Kidney (tissue), 14 donors: ENCODE measurements around the gene ARHGAP26. TPM values are rescaled to one million over a fixed set of nuclear protein-coding genes. Genes with fewer than 3 reads are reported as not detected.

Experiments
- DNase-seq, 5 donors: peaks; one replicate each; pipeline ENCODE4 v3.0.0-alpha.2; 2013 to 2020
- FAIRE-seq: peaks from 2 replicates; lab custom pipeline; 2012; peaks lifted over from hg19 to GRCh38; lab: Jason Lieb, UNC
- H3K27ac ChIP-seq, 2 donors: one replicate each; pipeline ENCODE4 v1.7.0; 2013; ENCODE audit warnings: low read depth in 2 of 2, low read length in 2 of 2, inconsistent platforms in 1 of 2
- H3K27me3 ChIP-seq: one replicate; pipeline ENCODE4 v1.7.1; 2013; ENCODE audit warnings: low read length, inconsistent platforms; ENCODE audit not compliant: control insufficient read depth, insufficient read depth
- H3K36me3 ChIP-seq, 3 donors: one replicate each; pipeline versions ENCODE4 v1.7.0 to v1.7.1; 2013; ENCODE audit warnings: low read length in 3 of 3, control low read depth in 1 of 3, inconsistent platforms in 1 of 3; ENCODE audit not compliant: insufficient read depth in 3 of 3, control insufficient read depth in 2 of 3
- H3K4me1 ChIP-seq, 3 donors: one replicate each; pipeline versions ENCODE4 v1.7.0 to v1.7.1; 2013; ENCODE audit warnings: low read length in 3 of 3, inconsistent platforms in 1 of 3, low read depth in 1 of 3; ENCODE audit not compliant: control insufficient read depth in 2 of 3, insufficient read depth in 2 of 3
- H3K4me3 ChIP-seq, 3 donors: one replicate each; pipeline versions ENCODE4 v1.7.0 to v1.8.1; 2013; ENCODE audit warnings: low read length in 3 of 3, control low read depth in 1 of 3, inconsistent platforms in 1 of 3
- H3K9ac ChIP-seq, 3 donors: one replicate each; pipeline versions ENCODE4 v1.7.0 to v1.7.1; 2013; ENCODE audit warnings: low read length in 3 of 3, control low read depth in 1 of 3, inconsistent platforms in 1 of 3
- H3K9me3 ChIP-seq, 3 donors: one replicate each; pipeline versions ENCODE4 v1.7.0 to v1.7.1; 2013; ENCODE audit warnings: low read length in 3 of 3, control low read depth in 1 of 3, inconsistent platforms in 1 of 3; ENCODE audit not compliant: control insufficient read depth in 2 of 3, insufficient read depth in 1 of 3
- intact Hi-C: fragments of 100-400 bp; cut with DNase I; formaldehyde crosslinking; loops from one replicate; pipeline ENCODE4 v1.11.1; 2022
- polyA plus RNA-seq: library from polyadenylated mRNA; stranded (reverse); fragments of 350-450 nt; fragmentation: Illumina TruSeq; extraction: RNeasy Lipid Tissue Mini Kit (QIAGEN cat#74804); gene quantifications from one replicate; pipeline ENCODE4 v1.2.3, GENCODE V29; 2014; ENCODE audit warnings: low read depth, low replicate concordance; ENCODE audit not compliant: insufficient read depth
- total RNA-seq: library from RNA; stranded (reverse); fragmentation: NEBNext Ultra II Directional; extraction: Animal tissue kit (Norgen Biotek cat#: 25700); gene quantifications from one replicate; pipeline ENCODE4 v1.2.1, GENCODE V29; 2021
- TF ChIP-seq, protein P1 (sequence below): IDR thresholded peaks from 3 replicates; pipeline ENCODE4 v1.5.1; 2012; ENCODE audit warnings: mild to moderate bottlenecking, moderate library complexity, borderline replicate concordance; ENCODE audit not compliant: insufficient read depth; ENCODE audit errors: extremely low read depth
- donor health status: control.
- donor health status: control.
- donor health status: control.
- donor health status: control.
- donor health status: control.
- donor health status: DM: yes; HTN: yes; CAD: no.
- donor health status: Normal renal cell carcinoma (clear cell type).

The ARHGAP26 gene
- total and polyA plus RNA-seq, 2 donors from 2014 or later, result 2.5 to 85.7 TPM

DNA sequence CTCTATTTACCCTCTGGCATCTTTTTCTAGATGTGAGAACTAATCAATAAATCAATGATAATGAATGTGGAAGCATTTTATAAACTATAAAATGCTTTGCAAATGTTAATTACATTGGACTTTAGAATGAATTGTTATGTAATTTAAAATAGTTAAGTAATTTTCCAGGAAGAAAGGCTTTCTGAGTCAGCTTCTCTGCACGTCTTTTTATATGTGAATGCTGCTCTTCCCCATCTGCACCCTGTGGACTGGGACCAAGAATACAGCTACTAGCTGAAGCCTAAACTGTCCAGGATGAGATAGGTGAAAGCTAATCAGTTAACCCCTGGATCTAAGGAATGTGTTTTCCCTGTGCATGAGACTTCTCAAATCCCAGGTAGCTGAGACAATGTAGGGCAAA is 340.4 kb downstream of the ARHGAP26 start:
- intact Hi-C loops, result no loop called here
- Histone ChIP-seq H3K36me3 (no peaks in the 10 kb centered on the region), H3K27ac (no peak overlapping the region), H3K4me1 (peaks cover 0 to 18% (median 5%) of the 10 kb centered on the region in 3 donors), H3K9me3 (no peaks in the 10 kb centered on the region), H3K4me3 (no peak overlapping the region), H3K9ac (no peak overlapping the region), H3K27me3 (no peaks in the 10 kb centered on the region)
- FAIRE-seq (no peak), DNase-seq (no peak)
- TF ChIP-seq, protein P1, sequence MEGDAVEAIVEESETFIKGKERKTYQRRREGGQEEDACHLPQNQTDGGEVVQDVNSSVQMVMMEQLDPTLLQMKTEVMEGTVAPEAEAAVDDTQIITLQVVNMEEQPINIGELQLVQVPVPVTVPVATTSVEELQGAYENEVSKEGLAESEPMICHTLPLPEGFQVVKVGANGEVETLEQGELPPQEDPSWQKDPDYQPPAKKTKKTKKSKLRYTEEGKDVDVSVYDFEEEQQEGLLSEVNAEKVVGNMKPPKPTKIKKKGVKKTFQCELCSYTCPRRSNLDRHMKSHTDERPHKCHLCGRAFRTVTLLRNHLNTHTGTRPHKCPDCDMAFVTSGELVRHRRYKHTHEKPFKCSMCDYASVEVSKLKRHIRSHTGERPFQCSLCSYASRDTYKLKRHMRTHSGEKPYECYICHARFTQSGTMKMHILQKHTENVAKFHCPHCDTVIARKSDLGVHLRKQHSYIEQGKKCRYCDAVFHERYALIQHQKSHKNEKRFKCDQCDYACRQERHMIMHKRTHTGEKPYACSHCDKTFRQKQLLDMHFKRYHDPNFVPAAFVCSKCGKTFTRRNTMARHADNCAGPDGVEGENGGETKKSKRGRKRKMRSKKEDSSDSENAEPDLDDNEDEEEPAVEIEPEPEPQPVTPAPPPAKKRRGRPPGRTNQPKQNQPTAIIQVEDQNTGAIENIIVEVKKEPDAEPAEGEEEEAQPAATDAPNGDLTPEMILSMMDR, result no peak

DNA sequence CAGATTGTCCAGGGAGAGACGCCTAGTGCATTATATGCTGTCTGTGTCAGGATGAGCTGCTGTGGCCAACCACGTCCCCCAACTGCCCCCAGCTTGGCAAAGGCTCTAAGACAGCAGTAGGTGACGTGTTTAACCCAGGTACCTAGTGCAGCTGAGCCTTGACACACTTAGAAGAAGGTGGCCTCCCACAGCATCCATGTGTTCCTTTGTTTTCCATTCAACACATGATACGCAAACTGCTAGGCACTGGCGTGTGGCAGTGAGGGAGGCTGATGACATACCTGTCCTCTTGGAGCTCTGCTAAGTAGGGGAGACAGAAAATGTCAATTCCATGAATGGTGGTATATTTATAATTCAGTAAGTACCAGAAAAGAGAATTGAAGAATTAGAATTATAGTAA is 341.6 kb downstream of the ARHGAP26 start:
- FAIRE-seq, result no peak
- no peaks in the 10 kb centered on the region for H3K9me3 ChIP-seq
- no peak overlapping the region for H3K4me3 ChIP-seq
- intact Hi-C loops, result no loop called here
- no peaks in the 10 kb centered on the region for H3K36me3 ChIP-seq
- peaks cover 0 to 18% (median 7%) of the 10 kb centered on the region in 3 donors for H3K4me1 ChIP-seq
- TF ChIP-seq, protein P1, result no peak
- no peak overlapping the region for H3K27ac ChIP-seq
- no peak overlapping the region for H3K9ac ChIP-seq
- no peaks in the 10 kb centered on the region for H3K27me3 ChIP-seq
- no peak for DNase-seq

DNA sequence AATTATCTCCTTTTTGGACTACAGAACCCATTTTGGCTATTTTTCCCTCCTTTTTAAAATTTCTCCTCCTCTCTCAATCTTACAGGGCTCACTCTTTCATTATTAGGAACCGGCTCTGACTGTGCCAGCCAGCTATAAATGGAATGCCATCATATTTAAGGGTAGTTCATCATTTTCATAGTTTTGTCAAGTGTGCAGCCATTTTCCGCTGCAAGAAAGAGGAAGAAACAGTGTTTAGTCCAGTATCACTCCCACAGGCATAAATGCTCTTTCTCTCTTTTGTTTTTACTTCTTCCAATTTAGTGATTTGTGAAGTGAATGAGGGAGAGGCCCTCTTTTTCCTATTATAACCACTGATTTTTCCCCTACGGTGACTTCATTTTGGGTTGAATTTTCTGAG is 343.3 kb downstream of the ARHGAP26 start:
- Histone ChIP-seq H3K36me3 (no peaks in the 10 kb centered on the region), H3K4me3 (no peak overlapping the region), H3K9me3 (no peaks in the 10 kb centered on the region), H3K4me1 (peaks cover 0 to 12% (median 7%) of the 10 kb centered on the region in 3 donors), H3K27ac (no peak overlapping the region), H3K9ac (no peak overlapping the region), H3K27me3 (no peaks in the 10 kb centered on the region)
- TF ChIP-seq, protein P1, result no peak
- intact Hi-C loops, result no loop called here
- DNase-seq (no peak), FAIRE-seq (no peak)

DNA sequence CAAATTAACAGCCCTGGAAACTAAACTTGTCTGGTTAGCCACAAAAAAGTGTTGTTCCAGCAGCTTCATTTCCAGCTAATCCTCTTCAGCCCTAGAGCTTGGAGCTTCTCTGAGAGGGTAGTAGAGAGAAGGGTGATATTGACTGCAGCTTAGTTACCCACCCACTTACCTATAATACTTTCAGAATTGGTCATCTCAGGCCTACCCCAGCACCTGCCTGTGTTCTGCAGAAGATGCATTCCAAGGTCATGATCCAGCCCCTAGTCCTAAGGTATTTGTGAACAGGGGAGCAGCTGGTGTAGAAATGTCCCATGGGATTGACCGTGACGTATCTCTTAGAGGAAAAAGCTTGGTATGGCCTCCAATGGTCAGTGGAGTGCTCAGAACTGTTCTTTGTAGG is 344.3 kb downstream of the ARHGAP26 start:
- TF ChIP-seq, protein P1, result no peak
- Histone ChIP-seq H3K4me1 (peaks cover 0 to 8% (median 7%) of the 10 kb centered on the region in 3 donors), H3K9me3 (no peaks in the 10 kb centered on the region), H3K36me3 (no peaks in the 10 kb centered on the region), H3K4me3 (no peak overlapping the region), H3K9ac (no peak overlapping the region), H3K27ac (no peak overlapping the region), H3K27me3 (no peaks in the 10 kb centered on the region)
- intact Hi-C loops, result no loop called here
- no peak for FAIRE-seq
- DNase-seq, result no peak
